Esophagus squamous epithelium (tissue), 4 donors: Measurements from ENCODE around the gene SH3D21.

ENCODE experiments used
- POLR2A ChIP-seq, 4 donors: fragments of 450-650 bp; IDR thresholded peaks; one replicate each; pipeline ENCODE4 v1.6.1; 2017; ENCODE audit warnings: antibody characterized with exemption in 4 of 4, mild to moderate bottlenecking in 4 of 4, moderate library complexity in 3 of 4
- TF ChIP-seq, protein P1 (sequence below), 6 experiments: fragments of 450-650 bp in 4 of 6; fragments of 200-600 bp in 2 of 6; sonication (generic) in 2 of 6; IDR thresholded peaks; one replicate each; pipeline ENCODE4 v1.5.1; 2016 to 2019; ENCODE audit warnings: antibody characterized with exemption in 6 of 6, mild to moderate bottlenecking in 4 of 6, moderate library complexity in 4 of 6

DNA sequence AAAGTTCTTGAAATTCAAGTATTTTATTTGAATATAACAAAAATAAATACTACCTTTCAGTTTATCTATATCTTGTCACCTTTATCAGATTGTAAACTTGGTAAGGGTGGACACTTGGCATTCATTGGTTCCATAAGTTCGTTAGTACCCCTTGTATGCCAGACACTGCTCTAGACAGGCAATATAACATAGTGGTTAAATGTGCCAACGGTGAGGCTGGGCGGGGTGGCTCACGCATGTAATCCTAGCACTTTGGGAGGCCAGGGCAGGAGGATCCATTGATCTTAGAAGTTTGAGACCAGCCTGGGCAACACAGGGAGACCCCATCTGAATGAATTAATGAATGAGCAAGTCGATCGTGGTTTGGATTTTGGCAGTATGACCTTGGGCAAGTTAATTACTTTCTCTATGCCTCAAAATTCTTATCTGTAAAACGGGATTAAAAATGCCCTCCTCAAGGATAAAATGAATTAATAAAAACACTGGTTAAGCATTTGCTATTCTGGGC is 26.3 kb upstream of the SH3D21 start:
- TF ChIP-seq, protein P1, sequence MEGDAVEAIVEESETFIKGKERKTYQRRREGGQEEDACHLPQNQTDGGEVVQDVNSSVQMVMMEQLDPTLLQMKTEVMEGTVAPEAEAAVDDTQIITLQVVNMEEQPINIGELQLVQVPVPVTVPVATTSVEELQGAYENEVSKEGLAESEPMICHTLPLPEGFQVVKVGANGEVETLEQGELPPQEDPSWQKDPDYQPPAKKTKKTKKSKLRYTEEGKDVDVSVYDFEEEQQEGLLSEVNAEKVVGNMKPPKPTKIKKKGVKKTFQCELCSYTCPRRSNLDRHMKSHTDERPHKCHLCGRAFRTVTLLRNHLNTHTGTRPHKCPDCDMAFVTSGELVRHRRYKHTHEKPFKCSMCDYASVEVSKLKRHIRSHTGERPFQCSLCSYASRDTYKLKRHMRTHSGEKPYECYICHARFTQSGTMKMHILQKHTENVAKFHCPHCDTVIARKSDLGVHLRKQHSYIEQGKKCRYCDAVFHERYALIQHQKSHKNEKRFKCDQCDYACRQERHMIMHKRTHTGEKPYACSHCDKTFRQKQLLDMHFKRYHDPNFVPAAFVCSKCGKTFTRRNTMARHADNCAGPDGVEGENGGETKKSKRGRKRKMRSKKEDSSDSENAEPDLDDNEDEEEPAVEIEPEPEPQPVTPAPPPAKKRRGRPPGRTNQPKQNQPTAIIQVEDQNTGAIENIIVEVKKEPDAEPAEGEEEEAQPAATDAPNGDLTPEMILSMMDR (IDR thresholded peaks at IDR 0.05), result no peak
- TF ChIP-seq POLR2A (IDR thresholded peaks at IDR 0.05), result no peak
